ENCODE data around the gene BAX. TPM values are rescaled to one million over a fixed set of nuclear protein-coding genes. Genes with fewer than 3 reads are reported as not detected.

Gene BAX
- total RNA-seq, 4 donors from 2014 or later: 16.5 to 84.5 (median 39.5) TPM

GRCh38 chr19:48934837-48935236 is 19.8 kb upstream of the BAX start:
- Histone ChIP-seq H3K27me3 (no peaks in the 10 kb centered on the region), H3K36me3 (no peaks in the 10 kb centered on the region), H3K9me3 (no peaks in the 10 kb centered on the region), H3K27ac (no peak overlapping the region), H3K4me3 (no peak overlapping the region), H3K4me1 (no peaks in the 10 kb centered on the region)
- TF ChIP-seq POLR2A (IDR thresholded peaks at IDR 0.05) (no peak), CTCF (IDR thresholded peaks at IDR 0.05) (no peak)
- DNase-seq: no peak
- intact Hi-C loops (cut with DNase I; ENCODE audit: low total_unique reads): no loop called here

GRCh38 chr19:48935864-48936263 is 18.8 kb upstream of the BAX start:
- DNase-seq: no peak
- H3K4me3 ChIP-seq: no peak overlapping the region
- intact Hi-C loops (cut with DNase I; ENCODE audit: low total_unique reads): no loop called here
- H3K36me3 ChIP-seq: no peaks in the 10 kb centered on the region
- H3K27ac ChIP-seq: no peak overlapping the region
- no peak for TF ChIP-seq POLR2A (IDR thresholded peaks at IDR 0.05)
- no peak for TF ChIP-seq CTCF (IDR thresholded peaks at IDR 0.05)
- H3K9me3 ChIP-seq: no peaks in the 10 kb centered on the region
- no peaks in the 10 kb centered on the region for H3K27me3 ChIP-seq
- no peaks in the 10 kb centered on the region for H3K4me1 ChIP-seq

GRCh38 chr19:48938256-48938655 is 16.4 kb upstream of the BAX start:
- H3K27me3 ChIP-seq: no peaks in the 10 kb centered on the region
- no peak for DNase-seq
- no peaks in the 10 kb centered on the region for H3K36me3 ChIP-seq
- TF ChIP-seq CTCF (IDR thresholded peaks at IDR 0.05) (no peak), POLR2A (IDR thresholded peaks at IDR 0.05) (no peak)
- intact Hi-C loops (cut with DNase I; ENCODE audit: low total_unique reads): no loop called here
- no peak overlapping the region for H3K4me3 ChIP-seq
- H3K27ac ChIP-seq: no peak overlapping the region
- H3K9me3 ChIP-seq: no peaks in the 10 kb centered on the region
- no peaks in the 10 kb centered on the region for H3K4me1 ChIP-seq

- intact Hi-C loops (cut with DNase I; ENCODE audit: low total_unique reads): no loop called here
- H3K4me3 ChIP-seq: no peak overlapping the region
- no peaks in the 10 kb centered on the region for H3K9me3 ChIP-seq
- no peak overlapping the region for H3K27ac ChIP-seq
- no peaks in the 10 kb centered on the region for H3K4me1 ChIP-seq
- TF ChIP-seq POLR2A (IDR thresholded peaks at IDR 0.05) (no peak), CTCF (IDR thresholded peaks at IDR 0.05) (no peak)
- H3K27me3 ChIP-seq: no peaks in the 10 kb centered on the region
- H3K36me3 ChIP-seq: no peaks in the 10 kb centered on the region
- no peak for DNase-seq
Observed at GRCh38 chr19:48940902-48941301, 13.8 kb upstream of the BAX start.

- intact Hi-C loops (cut with DNase I; ENCODE audit: low total_unique reads): no loop called here
- H3K9me3 ChIP-seq: no peaks in the 10 kb centered on the region
- H3K4me1 ChIP-seq: no peaks in the 10 kb centered on the region
- H3K36me3 ChIP-seq: no peaks in the 10 kb centered on the region
- DNase-seq: no peak
- H3K27ac ChIP-seq: no peak overlapping the region
- TF ChIP-seq POLR2A (IDR thresholded peaks at IDR 0.05) (no peak), CTCF (IDR thresholded peaks at IDR 0.05) (no peak)
- no peaks in the 10 kb centered on the region for H3K27me3 ChIP-seq
- no peak overlapping the region for H3K4me3 ChIP-seq
Observed at GRCh38 chr19:48943081-48943480, 11.6 kb upstream of the BAX start.
